C1 segment of cervical spinal cord (tissue), 14 donors: Measurements from ENCODE around the gene NARF.
"Not testable (repeated sequence)": the region's sequence is repeated elsewhere in the genome, so short reads cannot be mapped to it uniquely, and the experiment has no call there.

Experiments
- DNase-seq, 14 donors: peaks; one replicate each; lab custom pipeline; 2025; lab: John Stamatoyannopoulos, UW

Gene NARF

DNA sequence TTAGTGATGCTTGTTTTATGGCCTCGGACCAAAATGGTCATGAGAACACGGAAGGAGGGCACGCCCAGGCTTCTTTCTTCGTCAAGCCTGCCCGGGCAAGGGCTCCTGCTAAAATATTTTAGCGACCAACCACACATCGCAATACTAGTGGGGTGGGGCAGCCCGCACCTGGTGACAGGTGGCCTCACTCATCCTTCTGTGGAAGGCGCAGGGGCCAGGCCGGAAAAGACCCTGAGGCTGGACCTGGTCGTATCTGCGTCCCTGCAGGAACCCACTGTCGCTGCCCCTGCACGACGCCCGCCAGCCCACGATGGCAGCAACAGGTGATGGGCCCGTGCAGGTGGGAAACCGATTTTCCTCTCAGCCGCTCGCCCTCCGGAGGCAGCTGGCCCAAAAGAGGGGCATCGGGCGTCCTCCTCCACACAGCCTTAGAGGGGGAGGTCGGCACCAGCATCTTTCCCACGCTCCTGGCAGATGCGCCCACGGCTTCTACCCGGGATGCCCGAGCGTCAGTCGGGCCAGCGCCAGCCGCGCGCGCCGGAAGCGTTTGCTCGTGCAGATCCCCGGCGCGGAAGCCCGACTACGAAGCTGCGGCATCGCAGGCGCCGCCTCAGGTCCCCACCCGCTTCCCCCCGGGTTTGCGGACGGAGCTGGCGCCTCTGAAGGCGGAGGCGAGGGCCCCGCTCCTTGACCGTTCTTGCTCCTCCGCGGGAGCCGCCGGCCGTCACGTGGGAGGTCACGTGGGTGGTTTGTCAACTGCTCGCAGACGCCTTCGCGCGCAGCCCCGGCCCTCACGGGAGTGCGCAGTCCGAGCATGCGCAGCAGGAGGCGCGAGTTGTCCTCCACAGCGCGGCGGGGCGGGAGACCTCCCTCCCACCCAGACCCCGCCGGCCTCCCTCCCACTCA lies 38.2 kb downstream of the NARF start:
- peak; percentile 75 to 96 (median 90) for DNase-seq

DNA sequence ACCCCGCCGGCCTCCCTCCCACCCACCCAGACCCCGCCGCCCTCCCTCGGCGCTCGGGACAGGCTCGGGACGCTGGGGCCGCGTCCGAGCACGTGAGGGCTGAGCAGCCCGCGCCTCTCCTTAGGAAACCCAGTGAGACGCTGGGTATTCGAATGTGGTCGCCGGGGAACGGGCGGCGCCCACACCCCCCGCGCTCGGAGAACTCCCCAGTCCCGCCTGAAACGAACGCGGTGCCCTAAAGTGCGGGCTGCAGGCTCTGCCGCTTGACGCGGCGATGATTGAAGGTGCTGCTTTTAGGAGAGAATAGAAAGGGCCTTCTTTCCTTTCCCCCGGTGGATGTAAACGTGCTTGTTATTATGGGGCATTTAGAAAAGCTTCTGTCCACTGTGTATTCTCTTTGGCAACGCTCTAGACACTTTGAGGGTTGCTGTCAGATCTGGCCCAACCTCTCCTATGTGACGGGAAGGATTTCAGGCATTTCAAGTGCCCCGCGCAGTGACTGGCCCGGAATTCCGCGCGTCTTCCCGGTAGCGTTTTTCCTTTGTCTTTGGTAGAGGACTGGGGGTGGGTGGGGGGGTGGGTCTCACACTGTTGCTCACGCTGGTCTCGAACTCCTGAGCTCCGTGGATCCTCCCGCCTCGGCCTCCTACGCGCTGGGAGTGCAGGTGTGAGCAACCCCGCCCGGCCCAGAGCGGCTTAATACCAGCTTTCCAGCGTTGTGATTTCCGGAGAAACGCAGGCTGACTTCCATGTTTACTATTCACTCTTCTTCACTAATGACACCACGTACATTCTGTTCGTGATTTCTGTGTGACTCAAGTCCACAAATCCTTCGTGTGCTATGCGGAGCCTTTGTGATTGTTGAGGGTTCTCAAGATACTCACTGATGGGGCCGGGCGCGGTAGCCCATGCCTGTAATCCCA lies 39.2 kb downstream of the NARF start:
- DNase-seq: peak in 8 of 14 donors; percentile 48 to 70 (median 62)

DNA sequence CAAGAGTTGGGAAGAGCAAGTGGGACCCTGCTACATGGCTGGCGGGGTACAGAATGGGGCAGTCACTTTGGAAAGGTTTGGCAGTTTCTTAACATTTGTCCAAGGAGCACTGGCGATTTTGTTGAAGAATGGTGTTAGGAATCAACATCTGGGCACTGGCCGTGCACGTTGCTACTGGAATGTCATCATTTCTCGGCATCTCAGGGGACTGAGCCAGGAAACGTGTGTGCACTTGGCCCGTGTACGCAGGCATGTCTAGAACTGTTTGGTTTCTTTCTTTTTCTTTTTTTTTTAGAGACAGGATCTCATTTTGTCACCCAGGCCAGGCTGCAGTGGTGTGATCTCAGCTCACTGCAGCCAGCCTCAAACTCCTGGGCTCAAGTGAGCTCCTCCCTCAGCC lies 43.7 kb downstream of the NARF start:
- no peak for DNase-seq

DNA sequence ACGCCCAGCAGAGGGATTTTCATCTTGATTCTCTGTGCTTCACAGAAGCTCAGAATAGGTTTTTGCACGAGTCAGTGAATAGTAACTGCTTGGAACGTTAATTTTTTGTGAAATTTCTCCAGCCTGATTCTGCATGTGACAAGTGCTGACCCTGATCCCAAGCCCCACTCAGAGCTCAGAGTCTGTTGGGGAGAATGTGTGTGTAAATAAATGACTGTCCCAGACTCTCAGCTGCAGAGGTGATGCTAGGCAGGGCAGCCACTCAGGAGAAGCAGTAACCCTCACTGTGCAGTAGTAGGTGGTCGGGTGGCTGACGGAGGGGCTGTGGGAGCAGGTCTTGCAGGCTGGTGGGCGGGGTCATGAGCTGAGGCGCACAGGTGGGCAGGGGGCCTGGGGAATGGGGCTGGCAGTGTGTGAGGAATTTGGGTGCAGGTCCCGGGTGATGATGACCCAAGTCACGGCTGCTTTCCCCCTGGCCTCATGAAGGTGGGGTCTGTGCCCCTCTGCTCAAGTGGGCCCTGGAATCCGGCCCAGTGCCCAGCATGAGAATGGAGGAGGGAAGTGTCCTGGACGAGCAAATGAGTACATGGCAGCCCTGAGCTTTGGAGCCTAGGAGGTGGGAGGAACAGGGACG lies 44.7 kb downstream of the NARF start:
- no peak for DNase-seq

DNA sequence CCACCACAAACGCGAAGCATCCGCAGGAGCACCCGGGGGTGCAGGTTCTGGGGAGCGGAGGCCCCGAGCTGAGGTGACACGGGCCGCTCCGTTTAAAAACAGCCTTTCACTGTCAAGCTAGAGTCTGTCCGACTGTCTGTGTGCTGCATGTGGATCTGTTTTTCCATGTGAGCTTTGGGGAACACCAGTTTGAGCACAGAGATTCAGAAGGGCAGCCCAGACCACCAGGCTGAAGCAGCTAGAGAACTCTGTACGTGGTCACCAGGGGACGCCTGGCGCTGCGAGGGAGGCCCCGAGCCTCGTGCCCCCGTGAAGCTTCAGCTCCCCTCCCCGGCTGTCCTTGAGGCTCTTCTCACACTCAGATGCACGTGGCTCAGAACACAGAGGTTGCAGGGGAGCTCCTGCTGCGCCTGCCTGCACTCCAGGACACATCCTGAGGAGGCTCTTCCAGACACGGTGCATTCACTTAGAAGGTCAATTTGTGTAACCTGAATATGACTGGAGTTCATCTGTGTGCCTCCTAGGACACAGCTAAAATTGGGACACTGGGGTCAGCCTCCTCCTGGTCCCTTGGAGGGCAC lies 45.3 kb downstream of the NARF start:
- no peak for DNase-seq

DNA sequence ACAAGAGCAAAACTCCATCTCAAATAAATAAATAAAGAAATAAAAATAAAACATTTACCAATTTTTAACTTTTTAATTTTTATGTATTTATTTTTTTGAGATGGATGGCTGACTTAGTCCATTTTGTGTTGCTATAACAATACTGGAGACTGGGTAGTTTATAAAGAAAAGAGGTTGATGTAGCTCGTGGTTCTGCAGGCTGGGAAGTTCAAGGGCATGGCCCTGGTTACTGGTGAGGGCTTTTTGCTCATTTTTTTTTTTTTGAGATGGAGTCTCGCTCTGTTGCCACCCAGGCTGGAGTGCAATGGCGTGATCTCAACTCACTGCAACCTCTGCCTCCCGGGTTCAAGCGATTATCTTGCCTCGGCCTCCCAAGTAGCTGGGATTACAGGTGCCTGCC lies 46.8 kb downstream of the NARF start:
- no peak for DNase-seq

GRCh38 chr17:82506402-82506801 lies 47.9 kb downstream of the NARF start:
- not testable (repeated sequence) for DNase-seq

GRCh38 chr17:82507631-82508175 lies 49.2 kb downstream of the NARF start:
- no peak for DNase-seq

- not testable (repeated sequence) for DNase-seq
Measured at GRCh38 chr17:82511642-82512041, 53.1 kb downstream of the NARF start.

DNA sequence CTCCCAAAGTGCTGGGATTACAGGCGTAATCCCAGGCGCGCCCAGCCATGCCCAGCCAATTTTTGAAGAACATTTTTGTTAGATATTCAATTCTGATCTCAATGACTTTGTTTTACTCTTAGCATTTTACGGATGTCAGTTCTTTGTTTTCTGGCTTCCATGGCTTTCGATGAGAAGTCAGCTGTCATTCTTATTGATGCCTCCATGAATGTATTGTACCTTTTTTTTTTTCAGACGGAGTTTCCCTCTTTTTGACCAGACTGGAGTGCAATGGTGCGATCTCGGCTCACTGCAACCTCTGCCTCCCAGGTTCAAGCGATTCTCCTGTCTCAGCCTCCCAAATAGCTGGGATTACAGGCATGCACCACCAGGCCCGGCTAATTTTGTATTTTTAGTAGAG lies 55.3 kb downstream of the NARF start:
- not testable (repeated sequence) for DNase-seq

DNA sequence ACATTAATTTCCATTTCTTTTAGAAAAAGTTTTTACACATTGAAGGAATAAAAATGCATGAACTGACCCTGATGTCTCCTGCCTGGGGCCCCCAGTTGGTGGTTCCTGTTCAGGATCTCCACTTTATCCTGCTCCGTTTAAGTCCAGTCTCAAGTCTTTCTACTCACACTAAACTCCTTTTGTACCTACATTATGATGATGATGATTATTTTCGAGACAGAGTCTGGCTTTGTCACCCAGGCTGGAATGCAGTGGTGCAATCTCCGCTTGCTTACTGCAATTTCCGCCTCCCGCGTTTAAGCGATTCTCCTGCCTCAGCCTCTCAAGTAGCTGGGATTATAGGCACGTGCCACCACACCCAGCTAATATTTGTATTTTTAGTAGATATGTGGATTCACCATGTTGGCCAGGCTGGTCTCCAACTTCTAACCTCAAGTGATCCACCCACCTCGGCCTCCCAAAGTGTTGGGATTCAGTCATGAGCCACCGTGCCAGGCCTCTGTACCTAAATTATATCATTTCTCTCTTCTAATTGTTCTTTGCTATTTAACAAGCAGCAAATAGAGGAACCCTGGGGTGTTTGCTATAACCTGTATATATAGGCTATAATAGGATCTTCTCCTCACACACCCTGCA lies 58.8 kb downstream of the NARF start:
- no peak for DNase-seq

DNA sequence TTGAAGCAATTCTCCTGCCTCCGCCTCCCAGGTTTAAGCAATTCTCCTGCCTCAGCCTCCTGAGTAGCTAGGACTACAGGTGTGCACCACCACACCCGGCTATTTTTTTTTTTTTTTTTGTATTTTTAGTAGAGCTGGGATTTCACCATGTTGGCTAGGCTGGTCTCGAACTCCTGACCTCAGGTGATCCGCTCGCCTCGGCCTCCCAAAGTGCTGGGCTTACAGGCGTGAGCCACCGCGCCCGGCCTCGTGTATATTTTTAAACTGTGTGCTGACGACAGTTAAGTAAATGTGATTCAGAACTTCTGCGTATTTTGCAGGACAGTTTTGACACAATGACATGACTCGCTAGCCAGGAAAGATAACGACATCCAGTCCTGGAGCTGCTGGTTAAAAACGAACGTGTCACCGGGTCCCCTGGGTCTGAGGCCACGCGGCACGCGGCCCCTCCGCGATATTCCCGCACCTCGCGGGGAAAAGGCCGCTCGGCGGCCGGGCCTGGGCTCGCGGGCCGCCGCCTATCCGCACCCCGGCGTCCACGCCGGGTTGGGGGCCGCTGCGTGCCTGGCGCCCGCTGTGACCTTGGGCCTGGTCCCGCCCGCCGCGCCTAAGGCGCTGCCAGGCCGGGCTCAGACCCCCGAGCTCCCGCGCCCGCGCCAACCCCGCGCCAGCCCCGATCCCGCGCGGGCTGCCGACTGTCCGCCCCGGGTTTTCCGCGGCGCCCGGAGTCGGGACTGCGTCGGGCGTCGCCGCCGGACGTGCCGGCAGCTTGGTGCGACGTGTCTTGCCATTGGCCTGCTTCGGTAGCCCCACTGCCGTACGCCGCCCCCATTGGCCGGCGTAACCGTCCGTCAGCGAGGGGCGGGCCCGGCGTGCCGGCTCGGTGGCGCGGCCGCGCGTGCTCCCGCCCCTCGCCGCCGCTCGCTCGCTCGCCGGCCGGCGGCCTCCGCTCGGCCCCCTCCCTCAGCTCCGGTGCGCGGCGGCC lies 60.6 kb downstream of the NARF start, which contains the start of gene FOXK2:
TSS of gene FOXK2 (plus strand) at position 907 of the 985 bp plus-strand sequence. CDS start 157 bp downstream, outside the sequence.
- DNase-seq: peak; percentile 41 to 94 (median 84)

DNA sequence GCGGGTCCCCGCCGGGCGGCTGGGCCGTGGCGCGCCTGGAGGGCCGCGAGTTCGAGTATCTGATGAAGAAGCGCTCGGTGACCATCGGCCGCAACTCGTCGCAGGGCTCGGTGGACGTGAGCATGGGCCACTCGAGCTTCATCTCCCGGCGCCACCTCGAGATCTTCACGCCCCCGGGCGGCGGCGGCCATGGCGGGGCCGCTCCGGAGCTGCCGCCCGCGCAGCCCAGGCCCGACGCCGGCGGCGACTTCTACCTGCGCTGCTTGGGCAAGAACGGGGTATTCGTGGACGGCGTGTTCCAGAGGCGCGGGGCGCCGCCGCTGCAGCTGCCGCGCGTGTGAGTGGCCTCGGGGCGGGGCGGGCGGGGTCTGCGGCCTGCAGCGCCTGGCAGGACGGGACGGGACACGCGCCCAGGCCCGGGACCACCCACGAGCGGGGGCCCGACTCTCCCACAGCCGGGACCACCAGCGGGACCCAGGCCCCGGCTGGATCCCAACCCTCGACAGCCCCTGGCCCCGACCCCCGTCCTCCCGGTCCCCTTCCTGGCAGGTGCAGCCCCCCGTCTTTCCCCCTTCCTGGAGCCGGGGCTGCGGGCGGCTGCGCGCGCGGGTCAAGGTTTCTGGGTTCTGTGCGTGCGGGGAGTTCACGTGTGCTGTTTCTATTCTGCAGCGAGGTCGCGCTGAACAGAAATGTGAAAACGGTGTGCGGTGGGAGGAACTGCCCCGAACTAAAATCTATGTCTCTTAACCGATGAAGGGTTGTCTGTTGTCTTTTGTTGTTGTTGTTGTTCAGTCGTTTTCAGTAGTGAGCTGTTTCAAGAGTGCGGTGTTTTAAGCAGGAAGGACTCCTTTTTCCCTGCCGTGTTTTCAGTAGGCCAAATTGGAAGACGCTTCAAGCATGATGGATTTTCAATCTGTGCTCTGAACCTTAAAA lies 61.7 kb downstream of the NARF start:
- DNase-seq: peak in 2 of 14 donors; percentile 25 to 36

DNA sequence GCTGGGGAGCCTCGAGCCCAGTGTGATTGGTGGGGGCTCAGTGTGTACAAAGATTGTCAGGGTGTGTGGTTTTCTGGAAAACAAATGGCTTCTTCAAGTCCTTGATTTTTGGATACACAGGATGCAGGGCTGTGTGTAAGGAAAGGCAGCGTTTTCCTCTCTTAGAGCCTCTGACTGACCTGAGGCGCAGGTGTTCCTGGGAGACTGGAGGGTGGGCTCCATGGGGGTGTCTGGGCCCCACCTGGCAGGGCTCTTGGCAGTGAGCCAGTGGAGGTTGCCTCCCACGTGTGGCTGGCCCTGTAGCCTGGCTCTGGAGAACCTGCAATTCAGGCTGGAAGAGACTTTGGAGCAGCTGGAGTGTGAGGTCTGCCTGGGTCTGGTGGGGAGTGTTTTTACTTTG lies 66.0 kb downstream of the NARF start:
- DNase-seq: no peak

DNA sequence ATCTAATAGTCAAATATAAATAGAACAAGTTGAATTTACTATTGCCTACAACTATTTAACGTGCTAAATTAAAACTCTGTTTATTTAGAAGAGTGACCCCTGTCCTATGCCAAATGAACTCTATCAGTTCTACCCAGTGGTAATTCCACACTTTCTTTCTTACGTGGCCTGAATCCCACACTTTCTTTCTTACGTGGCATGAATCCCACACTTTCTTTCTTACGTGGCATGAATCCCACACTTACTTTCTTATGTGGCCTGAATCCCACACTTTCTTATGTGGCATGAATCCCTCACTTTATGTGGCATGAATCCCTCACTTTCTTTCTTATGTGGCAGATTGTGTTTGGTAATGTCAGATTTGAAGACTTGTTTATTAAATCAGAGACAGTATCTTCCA lies 67.2 kb downstream of the NARF start:
- no peak for DNase-seq

DNA sequence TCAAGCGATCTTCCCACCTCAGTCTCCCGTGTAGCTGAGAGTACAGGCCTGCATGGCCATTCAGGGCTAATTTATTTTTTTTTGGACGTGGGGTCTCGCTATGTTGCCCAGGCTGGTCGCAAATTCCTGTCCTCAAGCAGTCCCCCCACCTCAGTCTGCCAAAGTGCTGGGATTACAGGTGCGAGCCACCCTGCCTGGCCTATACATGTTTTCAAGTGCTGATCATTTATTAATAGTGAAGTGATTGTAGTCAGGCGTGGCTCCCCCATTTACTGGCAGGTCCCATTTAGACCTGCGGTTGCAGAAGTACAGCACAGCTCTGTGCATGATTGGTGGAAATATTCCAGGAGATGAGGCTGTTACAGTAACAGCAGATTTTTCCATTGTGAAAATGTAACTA lies 69.4 kb downstream of the NARF start:
- no peak for DNase-seq

DNA sequence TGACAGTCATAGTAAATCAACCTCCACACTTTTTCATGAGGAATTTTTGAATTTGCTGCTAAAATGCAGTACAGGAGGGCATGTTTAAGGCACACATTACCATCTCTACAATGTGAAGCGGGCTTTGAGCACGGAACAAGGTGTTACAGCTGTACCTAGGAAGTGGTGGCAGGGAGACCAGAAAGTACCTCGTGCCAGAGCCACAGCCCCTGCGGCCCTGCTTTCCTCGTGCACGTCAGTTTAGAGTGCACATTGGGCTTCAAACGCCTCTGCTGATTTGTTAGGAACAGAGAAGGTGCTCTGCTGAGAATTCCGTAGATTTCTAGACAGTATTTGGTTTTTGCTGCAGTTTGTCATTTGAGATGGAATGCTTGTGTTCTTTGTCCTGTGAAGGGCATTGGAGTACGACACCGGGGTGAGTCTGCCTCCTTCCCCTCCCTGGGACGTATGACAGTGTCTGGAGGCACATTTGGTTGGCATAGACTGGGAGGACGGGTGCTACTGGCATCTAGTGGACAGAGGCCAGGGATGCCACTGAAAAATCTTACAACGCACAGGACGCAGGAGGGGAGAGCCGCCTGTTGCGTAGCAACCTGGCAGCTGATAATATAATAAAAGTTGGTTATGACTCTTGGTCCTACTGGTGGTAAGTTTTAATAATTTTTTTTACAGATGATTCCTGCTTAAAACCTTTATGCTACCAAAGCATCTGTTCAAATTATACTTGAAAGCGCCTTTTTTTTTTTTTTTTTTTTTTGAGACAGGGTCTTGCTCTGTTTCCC lies 70.1 kb downstream of the NARF start:
- peak in 9 of 14 donors; percentile 17 to 85 (median 33) for DNase-seq
